Dedifferentiated amniotic fluid mesenchymal stem cell (primary cell): ENCODE results near the gene NOSIP.

Experiments
- DNase-seq: peaks from one replicate; pipeline ENCODE4 v3.0.0-alpha.2; 2016; ENCODE audit errors: extremely low spot score

NOSIP gene

DNA sequence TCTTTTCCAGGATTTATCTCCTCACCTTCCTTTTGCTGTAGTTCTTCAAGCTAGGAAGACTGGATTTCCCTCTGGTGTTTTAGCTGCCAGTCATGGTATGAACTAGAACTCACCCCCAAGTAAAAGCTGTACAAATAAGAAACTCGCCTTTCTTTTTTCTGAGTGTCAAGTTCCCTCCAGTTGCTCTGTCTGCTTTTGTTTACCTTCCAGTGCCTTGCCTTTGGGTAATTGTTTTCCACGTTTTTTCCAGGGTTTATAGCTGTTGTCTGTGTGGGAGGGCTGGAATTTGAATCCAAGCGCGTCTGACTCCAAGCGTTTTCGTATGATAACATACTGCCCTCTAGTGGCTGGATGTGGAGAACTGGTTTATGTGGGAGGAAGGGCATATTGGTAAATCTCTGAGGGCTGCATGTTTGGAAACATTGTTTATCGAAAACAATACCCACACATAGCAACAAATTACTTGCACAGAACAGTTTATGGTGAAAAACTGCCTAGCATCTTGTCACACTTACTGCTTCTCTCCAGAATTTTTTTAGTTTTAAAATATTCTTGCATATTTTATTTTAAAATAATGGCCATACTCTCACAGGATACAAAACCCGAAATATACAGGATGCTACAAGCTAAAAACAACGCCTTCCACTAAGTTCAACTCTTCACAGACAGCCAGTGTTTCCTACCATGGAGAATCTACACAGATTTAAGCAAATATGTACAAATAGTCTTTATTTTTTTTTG, 33.4 kb downstream of the NOSIP start:
- DNase-seq: peak; percentile 98

DNA sequence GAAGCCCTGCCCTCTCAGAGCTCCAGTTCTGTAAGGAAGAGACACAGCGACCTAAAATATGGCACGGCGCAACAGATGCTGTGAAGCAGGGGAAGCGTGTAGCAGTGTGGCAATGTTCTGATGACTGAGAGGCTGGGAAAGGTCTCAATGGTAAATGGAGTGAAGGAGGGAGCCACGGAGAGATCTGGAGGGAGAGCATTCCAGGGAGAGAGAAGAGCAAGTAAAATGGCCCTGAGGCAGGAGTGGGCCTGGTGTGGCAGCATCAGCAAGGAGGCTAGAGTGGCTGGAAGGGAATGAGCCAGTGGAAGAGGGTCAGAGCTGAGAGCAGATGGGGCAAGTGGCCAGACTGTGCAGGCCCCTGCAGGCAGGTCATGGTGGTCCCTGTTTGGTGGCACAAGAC, 36.2 kb downstream of the NOSIP start:
- DNase-seq: no peak

DNA sequence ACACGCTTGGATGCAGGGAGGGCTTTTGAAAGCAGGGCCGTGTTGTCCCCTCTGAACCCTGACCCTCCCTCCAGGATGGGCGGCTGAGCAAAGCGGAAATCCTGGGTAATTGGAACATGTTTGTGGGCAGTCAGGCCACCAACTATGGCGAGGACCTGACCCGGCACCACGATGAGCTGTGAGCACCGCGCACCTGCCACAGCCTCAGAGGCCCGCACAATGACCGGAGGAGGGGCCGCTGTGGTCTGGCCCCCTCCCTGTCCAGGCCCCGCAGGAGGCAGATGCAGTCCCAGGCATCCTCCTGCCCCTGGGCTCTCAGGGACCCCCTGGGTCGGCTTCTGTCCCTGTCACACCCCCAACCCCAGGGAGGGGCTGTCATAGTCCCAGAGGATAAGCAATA, 37.3 kb downstream of the NOSIP start:
- no peak for DNase-seq

DNA sequence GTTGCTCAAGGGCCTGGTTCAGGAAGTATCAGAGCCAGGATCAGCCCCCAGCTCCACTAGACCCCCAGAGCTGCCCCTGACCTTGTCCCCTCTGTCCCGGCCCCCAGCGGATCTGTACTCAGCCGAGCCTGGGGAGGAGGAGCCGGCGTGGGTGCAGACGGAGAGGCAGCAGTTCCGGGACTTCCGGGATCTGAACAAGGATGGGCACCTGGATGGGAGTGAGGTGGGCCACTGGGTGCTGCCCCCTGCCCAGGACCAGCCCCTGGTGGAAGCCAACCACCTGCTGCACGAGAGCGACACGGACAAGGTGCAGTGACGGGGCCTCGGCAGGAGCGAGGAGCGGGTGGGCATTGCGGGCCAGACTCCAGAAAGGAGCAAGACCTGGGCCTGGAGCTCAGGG, 37.9 kb downstream of the NOSIP start:
- no peak for DNase-seq

- no peak for DNase-seq
Measured at GRCh38 chr19:49541914-49542313, 38.4 kb downstream of the NOSIP start.

DNA sequence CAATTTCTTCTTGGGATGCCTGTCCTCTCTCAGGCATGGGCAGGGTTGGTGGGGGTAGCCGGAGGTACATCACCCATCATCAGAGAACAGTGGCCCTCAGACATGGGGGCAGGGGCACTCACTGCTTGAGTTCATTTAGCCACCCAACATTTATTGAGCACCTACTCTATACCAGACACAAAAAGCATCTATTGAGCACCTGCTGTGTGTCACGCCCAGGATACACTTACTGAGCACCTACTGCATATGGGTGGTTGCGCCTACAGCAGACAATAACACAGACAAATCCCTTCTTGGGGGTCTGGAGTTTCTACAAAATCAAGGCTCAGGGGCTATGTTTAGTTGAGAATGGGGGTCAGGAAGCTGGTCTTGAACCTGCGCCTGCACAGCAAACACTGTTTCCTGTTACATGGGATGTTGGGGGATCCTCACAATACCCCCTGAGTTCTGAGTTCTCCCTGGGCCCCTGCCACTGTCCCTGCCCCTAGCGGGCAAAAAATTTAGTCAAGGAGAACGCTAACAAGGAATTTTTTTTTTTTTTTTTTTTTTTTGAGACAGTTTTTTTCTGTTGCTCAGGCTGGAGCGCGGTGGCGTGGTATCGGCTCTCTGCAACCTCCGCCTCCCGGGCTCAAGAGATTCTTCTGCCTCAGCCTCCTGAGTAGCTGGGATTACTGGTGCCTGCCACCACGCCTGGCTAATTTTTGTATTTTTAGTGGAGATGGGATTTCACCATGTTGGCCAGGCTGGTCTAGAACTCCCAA, 41.0 kb downstream of the NOSIP start:
- no peak for DNase-seq

DNA sequence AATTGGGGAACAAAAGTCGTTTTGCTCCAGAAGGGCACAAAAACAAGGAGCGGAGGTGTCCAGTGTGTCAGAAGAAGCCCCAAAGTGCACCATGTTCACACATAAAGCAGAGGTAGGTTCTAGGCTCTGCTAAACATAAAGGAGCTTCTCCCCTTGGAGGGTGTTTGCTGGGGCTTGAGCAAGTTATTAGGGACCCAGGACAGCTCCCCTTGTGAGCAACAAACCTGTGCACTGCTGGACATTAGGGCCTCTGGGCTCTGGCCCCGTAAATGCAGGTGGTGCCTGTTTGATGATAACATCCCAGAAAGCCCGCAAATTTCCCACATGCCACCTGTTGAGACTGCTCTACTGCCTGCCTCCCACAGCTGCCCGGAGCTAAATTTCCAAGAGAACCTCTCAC, 41.7 kb downstream of the NOSIP start:
- no peak for DNase-seq

- DNase-seq: no peak
Measured at GRCh38 chr19:49536921-49537462, 43.4 kb downstream of the NOSIP start.

GRCh38 chr19:49534632-49535385, 45.5 kb downstream of the NOSIP start:
- no peak for DNase-seq

DNA sequence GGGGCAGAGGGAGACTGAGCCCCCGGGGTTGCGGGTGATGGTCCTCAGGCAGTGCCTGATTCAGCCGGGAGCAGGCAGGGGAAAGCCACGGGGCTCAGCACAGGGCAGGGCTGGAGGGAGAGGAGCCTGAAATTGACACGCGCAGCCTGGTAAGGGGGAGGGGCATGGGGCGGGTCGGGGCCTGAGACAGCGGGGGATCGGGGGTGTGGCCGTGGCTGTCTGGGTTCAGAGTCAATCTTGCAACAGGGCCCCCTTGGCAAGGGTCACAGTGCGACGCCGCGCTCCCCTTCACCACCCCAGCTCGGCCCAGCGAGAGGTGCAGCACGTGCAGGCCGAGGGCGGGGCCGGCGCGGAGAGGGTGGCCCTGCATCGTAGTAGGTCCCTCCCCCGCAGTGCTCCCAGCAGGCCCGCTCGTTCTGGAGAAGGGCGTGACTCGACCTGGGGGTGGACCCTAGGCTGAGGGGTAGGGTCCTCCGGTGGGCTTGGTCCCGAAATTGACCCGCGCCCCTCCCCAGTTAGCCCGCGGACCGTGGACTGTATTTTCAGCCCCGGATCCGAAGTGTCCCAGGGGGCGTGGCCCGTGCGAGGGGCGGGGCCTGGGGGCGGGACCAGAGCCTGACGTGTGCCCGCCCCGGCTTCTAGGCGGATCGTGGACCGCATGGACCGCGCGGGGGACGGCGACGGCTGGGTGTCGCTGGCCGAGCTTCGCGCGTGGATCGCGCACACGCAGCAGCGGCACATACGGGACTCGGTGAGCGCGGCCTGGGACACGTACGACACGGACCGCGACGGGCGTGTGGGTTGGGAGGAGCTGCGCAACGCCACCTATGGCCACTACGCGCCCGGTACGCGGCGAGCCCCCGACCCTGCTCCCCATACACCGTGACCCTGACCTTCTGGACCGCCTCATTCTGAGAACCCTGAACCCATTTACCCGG, 46.5 kb downstream of the NOSIP start:
- DNase-seq: no peak

DNA sequence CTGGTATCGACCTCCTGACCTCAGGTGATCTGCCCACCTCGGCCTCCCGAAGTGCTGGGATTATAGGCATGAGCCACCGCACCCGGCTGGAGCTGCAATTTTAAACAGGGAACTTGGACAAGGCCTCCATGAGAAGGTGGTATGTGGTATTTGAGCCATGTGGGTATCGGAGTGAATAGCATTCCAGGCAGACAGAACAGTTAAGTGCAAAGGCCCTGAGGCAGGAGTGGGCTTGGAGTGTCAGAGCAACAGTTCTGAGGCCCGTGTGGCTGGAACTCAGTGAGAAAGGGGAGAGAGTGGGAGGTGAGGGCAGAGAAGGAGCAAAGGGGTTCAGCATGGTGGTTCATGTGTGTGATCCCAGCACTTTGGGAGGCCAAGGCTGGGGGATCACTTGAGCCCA, 49.6 kb downstream of the NOSIP start:
- no peak for DNase-seq

GRCh38 chr19:49528211-49528771, 52.1 kb downstream of the NOSIP start:
- no peak for DNase-seq

GRCh38 chr19:49524812-49525455, 55.4 kb downstream of the NOSIP start:
- no peak for DNase-seq

DNA sequence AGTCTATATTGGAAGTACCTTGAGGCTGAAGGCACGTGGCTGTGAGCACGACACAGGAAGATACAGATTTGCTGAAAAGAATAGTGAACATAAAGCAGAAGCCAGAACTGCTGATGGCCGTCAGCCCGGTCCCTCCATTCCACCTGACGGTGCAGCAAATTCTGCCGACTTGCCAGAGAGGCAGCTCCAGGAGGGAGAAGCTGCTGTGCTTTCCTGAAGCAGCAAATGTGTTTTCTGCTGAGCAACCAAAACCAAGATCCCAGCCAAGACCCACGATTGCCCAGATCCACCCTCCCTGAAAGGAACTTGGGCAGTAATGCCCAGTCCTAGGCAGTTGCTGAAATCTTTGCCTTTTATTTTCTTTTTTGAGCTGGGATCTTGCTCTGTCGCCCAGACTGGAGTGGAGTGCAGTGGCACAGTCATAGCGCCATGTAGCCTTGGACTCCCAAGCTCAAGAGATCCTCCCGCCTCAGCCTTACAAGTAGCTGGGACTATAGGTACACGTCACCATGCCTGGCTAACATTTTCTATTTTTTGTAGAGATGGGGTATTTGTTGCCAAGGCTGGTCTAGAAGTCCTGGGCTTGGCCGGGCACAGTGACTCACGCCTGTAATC, 59.5 kb downstream of the NOSIP start:
- DNase-seq: no peak

DNA sequence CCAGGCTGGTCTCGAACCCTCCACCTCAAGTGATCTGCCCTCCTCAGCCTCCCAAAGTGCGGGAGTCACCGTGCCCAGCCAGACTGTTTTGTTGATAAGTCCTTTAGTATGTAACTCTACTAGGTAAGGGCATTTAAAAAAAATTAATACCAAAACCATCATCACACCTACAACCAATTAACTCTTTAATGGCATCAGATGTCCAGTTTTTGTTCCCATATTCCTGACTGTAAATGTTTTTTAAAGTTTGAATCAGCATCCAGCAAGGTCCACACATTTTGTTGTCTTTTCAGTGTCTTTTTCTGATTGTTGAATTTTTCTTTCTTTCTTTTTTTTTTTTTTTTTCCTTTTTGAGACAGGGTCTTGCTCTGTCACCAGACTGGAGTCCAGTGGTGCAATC, 62.3 kb downstream of the NOSIP start:
- no peak for DNase-seq

GRCh38 chr19:49515767-49516166, 64.6 kb downstream of the NOSIP start:
- DNase-seq: no peak

DNA sequence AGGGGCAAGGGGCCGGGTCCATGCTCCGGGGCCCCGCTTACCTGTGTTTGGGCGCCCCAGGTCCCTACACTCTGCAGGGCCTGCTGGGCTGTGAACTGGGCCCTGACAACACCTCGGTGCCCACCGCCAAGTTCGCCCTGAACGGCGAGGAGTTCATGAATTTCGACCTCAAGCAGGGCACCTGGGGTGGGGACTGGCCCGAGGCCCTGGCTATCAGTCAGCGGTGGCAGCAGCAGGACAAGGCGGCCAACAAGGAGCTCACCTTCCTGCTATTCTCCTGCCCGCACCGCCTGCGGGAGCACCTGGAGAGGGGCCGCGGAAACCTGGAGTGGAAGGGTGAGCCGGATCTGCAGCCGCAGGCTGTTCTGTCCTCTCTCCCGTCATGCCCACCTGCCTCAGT, 66.2 kb downstream of the NOSIP start:
- DNase-seq: no peak

- no peak for DNase-seq
Measured at GRCh38 chr19:49513746-49514118, 66.6 kb downstream of the NOSIP start.

GRCh38 chr19:49512970-49513745, 67.2 kb downstream of the NOSIP start:
- DNase-seq: no peak
